ENCODE measurements around the gene TMEM244. TPM values are rescaled to one million over a fixed set of nuclear protein-coding genes. Genes with fewer than 3 reads are reported as not detected.

The TMEM244 gene
- total and polyA plus RNA-seq, 2 of the 13 experiments (the other 11 are each of a cell fraction or from before 2014, with no cell fraction given), result not detected

- Histone ChIP-seq H3K27ac (ENCODE audit: extremely low read length, insufficient read depth, low read length) (no peak overlapping the region), H3K9ac (ENCODE audit: insufficient read depth, low read depth, low read length) (no peak overlapping the region), H3K9me3 (ENCODE audit: low read length) (no peaks in the 10 kb centered on the region), H2AFZ (ENCODE audit: low read length) (no peak overlapping the region), H4K20me1 (ENCODE audit: insufficient read depth, low read length) (no peaks in the 10 kb centered on the region), H3K4me3 (replicated peaks in 1 of 3; ENCODE audit: insufficient read depth in 1 of 3, low read depth in 2 of 3, low read length in 3 of 3) (no peak overlapping the region), H3K4me2 (ENCODE audit: low read depth, low read length) (no peak overlapping the region), H3K27me3 (ENCODE audit: control insufficient read depth in 1 of 2, insufficient read depth in 2 of 2, low read length in 2 of 2) (peaks cover 0 to 3% of the 10 kb centered on the region in 2 experiments; a peak in 1 of 5 replicates), H3K36me3 (replicated peaks in 1 of 2; ENCODE audit: control insufficient read depth in 1 of 2, insufficient read depth in 2 of 2, low read length in 2 of 2) (no peaks in the 10 kb centered on the region), H3K79me2 (ENCODE audit: insufficient read depth, low read length) (no peaks in the 10 kb centered on the region), H3K4me1 (ENCODE audit: insufficient read depth, low read length) (no peaks in the 10 kb centered on the region)
- ATAC-seq (no peak), FAIRE-seq (no peak), DNase-seq (ENCODE audit: low spot score) (no peak)
- TF ChIP-seq ZBTB43 (CRISPR knock-in tag; conservative IDR thresholded peaks at IDR 0.05) (no peak), HNRNPL (IDR thresholded peaks at IDR 0.05; ENCODE audit: low read depth, low read length) (no peak), ZNF501 (CRISPR knock-in tag; IDR thresholded peaks at IDR 0.05) (no peak), ZNF572 (CRISPR knock-in tag; IDR thresholded peaks at IDR 0.05) (no peak), NR2F1 (CRISPR knock-in tag; IDR thresholded peaks at IDR 0.05) (no peak), STAT5B (CRISPR knock-in tag; IDR thresholded peaks at IDR 0.05) (no peak), MED8 (CRISPR knock-in tag; IDR thresholded peaks at IDR 0.05; ENCODE audit: insufficient replicate concordance) (no peak), NFE2L2 (IDR thresholded peaks at IDR 0.05; ENCODE audit: low read length) (no peak), ZSCAN20 (CRISPR knock-in tag; IDR thresholded peaks at IDR 0.05; ENCODE audit: borderline replicate concordance) (no peak), TRIM24 (CRISPR knock-in tag; IDR thresholded peaks at IDR 0.05) (no peak), ZNF841 (CRISPR knock-in tag; IDR thresholded peaks at IDR 0.05; ENCODE audit: borderline replicate concordance) (no peak), IRX3 (CRISPR knock-in tag; IDR thresholded peaks at IDR 0.05; ENCODE audit: borderline replicate concordance, low read depth) (no peak)
- TF ChIP-seq, protein P1, sequence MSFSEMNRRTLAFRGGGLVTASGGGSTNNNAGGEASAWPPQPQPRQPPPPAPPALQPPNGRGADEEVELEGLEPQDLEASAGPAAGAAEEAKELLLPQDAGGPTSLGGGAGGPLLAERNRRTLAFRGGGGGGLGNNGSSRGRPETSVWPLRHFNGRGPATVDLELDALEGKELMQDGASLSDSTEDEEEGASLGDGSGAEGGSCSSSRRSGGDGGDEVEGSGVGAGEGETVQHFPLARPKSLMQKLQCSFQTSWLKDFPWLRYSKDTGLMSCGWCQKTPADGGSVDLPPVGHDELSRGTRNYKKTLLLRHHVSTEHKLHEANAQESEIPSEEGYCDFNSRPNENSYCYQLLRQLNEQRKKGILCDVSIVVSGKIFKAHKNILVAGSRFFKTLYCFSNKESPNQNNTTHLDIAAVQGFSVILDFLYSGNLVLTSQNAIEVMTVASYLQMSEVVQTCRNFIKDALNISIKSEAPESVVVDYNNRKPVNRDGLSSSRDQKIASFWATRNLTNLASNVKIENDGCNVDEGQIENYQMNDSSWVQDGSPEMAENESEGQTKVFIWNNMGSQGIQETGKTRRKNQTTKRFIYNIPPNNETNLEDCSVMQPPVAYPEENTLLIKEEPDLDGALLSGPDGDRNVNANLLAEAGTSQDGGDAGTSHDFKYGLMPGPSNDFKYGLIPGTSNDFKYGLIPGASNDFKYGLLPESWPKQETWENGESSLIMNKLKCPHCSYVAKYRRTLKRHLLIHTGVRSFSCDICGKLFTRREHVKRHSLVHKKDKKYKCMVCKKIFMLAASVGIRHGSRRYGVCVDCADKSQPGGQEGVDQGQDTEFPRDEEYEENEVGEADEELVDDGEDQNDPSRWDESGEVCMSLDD (CRISPR knock-in tag; IDR thresholded peaks at IDR 0.05; ENCODE audit: borderline replicate concordance), result no peak
- ChIA-PET POLR2A (no interaction called here), CTCF (ENCODE audit: low intra/inter-chr PET ratio, low total read pairs) (no interaction called here)
- in situ Hi-C loops (cut with HindIII; ENCODE audit: extremely low pct_ligation_motif_present, low pct_unique_long_range_greater_than_20kb) (no loop called here), intact Hi-C loops (cut with micrococcal nuclease; ENCODE audit: unreplicated experiment) (no loop called here)
- BruUV-seq (replicated peaks), result no TSS peak
Observed at GRCh38 chr6:129867403-129867802, 6.3 kb upstream of the TMEM244 start.
